Activated effector memory CD4-positive, alpha-beta T cell treated with Interleukin-2 at 50 U/mL for 16 hours (primary cell): Measurements from ENCODE around the gene NOX1.
"Not testable (repeated sequence)": the region's sequence is repeated elsewhere in the genome, so short reads cannot be mapped to it uniquely, and the experiment has no call there.

ENCODE experiments used
- DNase-seq: peaks from one replicate; pipeline ENCODE4 v3.0.0-alpha.2; 2020

The NOX1 gene

DNA sequence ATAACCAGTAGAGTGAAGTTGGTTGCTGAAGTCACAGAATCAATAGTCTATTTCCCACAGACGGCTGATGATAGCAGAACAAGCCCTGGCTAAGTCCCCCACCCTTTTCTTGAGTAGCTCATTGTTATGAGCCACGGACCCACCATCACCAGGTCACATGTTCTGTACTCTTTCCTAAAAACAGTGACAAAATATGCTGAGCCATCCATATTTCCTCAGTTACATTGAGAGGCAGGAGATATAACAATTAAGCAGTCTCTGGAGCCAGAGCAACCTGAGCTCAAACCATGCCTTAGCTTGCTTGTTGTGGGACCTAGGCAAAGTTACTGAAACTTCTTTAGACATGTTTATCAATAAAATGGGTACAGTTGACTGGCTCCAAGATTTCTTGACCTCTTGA is 56.8 kb downstream of the NOX1 start:
- no peak for DNase-seq

DNA sequence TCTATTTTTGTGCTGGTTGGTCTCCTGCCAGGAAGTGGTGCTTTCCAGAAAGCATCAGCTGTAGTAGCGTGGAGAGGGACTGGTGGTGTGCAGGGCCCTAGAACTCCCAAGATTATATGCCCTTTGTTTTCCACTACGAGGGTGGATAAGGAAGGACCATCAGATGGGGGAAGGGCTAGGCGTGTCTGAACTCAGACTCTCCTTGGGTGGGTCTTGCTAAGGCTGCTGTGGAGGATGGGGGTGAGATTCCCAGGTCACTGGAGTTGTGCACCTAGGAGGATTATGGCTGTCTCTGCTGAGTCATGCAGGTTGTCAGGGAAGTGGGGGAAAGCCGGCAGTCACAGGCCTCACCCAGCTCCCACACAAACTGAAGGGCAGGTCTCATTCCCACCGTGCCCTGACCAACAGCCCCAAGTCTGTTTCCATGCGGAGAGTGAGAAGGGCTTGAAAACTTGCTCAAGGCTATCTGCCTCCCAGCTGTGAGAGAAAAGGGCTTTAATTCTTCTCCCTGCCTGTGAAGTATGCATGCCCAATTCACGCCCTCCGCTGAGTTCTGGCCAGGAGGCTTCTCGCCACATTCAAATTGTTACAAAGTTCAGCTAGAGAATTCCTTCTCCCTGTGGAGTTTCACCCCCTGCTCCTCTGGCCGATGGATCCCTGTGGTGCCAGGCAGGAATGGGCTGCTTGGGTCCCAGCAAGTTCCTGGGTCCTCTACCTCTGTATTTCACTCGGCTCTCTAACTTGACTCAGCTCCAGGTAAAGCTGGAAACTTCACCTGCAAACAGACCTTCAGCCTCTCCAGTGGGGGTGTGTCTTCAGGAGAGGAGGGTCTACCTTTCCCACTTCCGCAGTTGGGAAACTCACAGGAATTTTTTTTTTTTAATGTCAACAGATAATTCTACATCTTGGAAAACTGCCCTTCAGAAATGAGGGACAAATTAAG is 61.7 kb downstream of the NOX1 start:
- DNase-seq: no peak

DNA sequence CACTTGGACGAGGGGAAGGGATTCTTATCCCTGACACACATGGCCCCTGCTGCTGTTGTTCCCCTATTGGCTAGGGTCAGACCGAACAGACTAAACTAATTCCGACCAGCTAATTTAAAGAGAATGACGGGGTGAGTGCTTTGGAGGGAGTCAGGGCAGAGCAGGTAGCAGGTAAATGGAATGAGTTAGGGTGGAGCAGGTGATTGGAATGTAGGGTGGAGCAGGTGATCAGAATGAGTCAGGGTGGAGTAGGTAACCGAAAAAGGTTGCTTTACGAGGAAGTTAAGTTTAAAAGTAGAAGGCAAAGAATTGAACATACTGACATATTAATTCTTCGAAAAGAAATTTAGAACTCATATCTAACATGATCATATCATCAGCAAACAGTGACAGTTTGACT is 65.9 kb downstream of the NOX1 start:
- not testable (repeated sequence) for DNase-seq

DNA sequence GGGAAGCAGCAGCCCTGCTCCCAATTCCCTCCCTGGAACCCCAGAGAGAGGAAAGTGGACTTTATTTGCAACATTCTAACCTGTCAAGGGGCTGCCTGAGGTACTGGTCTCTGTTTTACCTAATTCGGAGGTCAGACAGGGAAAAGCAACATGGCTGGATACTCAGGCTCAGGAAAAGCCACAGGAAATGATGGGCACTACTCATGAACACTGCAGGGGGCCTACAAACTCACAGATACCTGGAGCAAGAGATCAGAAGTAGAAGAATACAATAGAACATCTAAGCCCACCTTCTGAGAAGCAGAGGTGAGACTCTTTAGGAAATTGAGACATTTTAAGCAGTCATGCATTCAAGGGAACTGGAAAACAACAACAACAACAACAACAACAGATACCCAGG is 69.4 kb downstream of the NOX1 start:
- DNase-seq: no peak

DNA sequence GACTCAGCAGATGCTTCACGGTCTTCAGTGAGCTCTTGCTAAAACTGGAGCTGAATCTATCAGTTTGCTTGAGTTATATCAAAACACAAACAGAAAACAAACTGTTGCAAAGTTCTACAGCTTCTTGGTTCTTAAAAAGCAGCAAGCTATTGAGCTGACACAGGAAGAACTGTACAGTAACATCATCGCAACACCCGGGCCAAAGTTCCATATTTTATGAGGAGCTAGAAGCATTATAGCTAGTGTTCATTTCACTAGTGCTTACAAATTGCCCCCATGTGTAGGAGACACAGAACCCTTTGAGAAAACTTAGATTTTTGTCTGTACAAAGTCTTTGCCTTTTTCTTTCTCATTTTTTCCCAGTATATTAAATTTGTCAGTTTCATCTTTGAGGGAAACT is 71.3 kb downstream of the NOX1 start:
- no peak for DNase-seq

DNA sequence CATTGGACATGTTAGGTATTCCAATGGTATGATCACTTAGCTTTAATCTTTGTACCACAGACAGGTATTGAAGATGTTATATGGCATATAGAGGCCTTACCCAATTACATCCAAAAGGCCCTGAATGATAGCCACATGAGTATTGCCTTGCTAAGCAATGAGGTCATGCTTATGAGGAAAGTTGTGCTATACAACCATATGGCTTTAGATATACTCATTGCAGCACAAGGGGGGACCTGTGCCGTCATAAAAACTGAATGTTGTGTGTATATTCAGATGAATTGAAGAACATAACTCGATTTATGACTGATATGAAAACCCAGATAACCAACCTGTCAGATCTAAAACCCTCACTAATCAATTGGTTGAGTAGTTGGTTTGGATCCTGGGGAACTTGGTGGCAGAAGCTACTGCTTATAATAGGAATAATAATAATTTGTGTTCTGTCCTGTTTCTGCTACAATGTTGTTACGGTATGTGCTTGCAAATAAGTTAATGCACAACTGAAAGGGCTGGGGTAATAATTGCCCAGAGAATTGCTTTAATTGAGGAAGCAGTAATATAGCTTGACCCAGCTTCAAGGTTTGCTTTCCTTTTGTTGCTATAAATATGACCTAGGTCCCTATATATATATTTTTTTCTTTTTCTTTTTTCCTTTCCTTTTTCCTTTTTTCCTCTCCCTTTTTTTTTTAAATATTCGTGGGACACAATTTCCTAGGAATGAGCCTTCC is 75.5 kb downstream of the NOX1 start:
- no peak for DNase-seq

DNA sequence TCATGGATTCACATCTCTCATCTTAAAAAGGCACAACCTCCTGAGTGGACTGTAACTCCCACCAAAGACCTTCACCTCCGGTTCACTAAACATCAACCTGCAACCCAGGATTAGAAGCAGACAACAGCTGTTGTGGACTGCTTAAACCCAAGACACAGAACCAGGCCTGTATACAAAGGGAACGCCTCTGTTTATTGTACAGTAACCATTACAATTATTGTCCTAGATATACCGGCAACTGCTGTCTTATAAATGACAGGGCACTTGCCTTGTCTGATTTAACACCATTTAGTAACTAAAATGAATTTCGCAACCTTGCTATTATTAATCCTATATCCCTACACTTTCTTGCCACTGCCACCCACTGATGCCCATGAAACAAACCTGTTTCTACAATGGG is 76.8 kb downstream of the NOX1 start:
- DNase-seq: no peak

DNA sequence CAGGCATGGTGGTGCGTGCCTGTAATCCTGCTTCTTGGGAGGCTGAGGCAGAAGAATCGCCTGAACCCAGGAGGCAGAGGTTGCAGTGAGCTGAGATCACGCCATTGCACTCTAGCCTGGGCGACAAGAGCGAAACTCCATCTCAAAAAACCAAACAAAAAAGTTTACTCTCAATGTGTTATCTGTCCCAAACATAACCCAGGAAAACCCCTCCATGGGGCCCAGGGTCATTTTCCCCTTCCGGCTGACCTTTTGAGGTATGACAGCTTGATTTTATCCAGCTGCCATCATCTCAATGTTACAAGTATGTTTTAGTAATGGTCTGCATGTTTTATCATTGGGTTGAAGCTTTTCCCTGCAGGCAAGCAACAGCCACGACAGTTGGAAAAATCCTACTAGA is 77.8 kb downstream of the NOX1 start:
- DNase-seq: not testable (repeated sequence)
